DND-41 (cell line): Measurements from ENCODE around the gene PHACTR1.

Experiments
- ATAC-seq: fragments of 200-7000 bp; cut with Tn5 transposase; 3 replicates; pipeline ENCODE4 v1.9.1; 2021; ENCODE audit warnings: low read depth; ENCODE audit not compliant: insufficient read depth
- DNase-seq: peaks from one replicate; pipeline ENCODE4 v3.0.0-alpha.2; 2020
- H2AFZ ChIP-seq: 2 replicates; pipeline ENCODE4 v1.6.0; 2012; ENCODE audit warnings: low read depth, low read length
- H3K27ac ChIP-seq: 2 replicates; pipeline ENCODE4 v1.5.1; 2012; ENCODE audit warnings: low read length, inconsistent platforms
- H3K27me3 ChIP-seq: fragments of 200-600 bp; sonication (generic); 2 replicates; pipeline ENCODE4 v1.6.0; 2012; ENCODE audit warnings: low read length, mild to moderate bottlenecking, inconsistent platforms; ENCODE audit not compliant: insufficient read depth, poor library complexity
- H3K36me3 ChIP-seq: 2 replicates; pipeline ENCODE4 v1.5.1; 2012; ENCODE audit warnings: low read length, inconsistent platforms; ENCODE audit not compliant: insufficient read depth
- H3K4me1 ChIP-seq: 2 replicates; pipeline ENCODE4 v1.5.1; 2012; ENCODE audit warnings: mild to moderate bottlenecking, low read length; ENCODE audit not compliant: insufficient read depth
- H3K4me2 ChIP-seq: 2 replicates; pipeline ENCODE4 v1.6.0; 2012; ENCODE audit warnings: mild to moderate bottlenecking, moderate library complexity, low read length, inconsistent platforms; ENCODE audit not compliant: insufficient read depth
- H3K4me3 ChIP-seq, 2 experiments: fragments of 200-600 bp in 1 of 2; shearing (Covaris generic) in 1 of 2; 2 replicates each; pipeline ENCODE4 v1.5.1; 2012 to 2016; ENCODE audit warnings: inconsistent platforms in 2 of 2, low read length in 2 of 2, mild to moderate bottlenecking in 2 of 2, low read depth in 1 of 2, moderate library complexity in 1 of 2
- H3K79me2 ChIP-seq: 2 replicates; pipeline ENCODE4 v1.6.0; 2012; ENCODE audit warnings: low read length, inconsistent platforms; ENCODE audit not compliant: insufficient read depth
- H3K9ac ChIP-seq: 2 replicates; pipeline ENCODE4 v1.6.0; 2012; ENCODE audit warnings: low read depth, mild to moderate bottlenecking, inconsistent platforms, low read length, moderate library complexity
- H3K9me3 ChIP-seq: 2 replicates; pipeline ENCODE4 v1.5.1; 2012; ENCODE audit warnings: low read length, moderate library complexity, mild to moderate bottlenecking, inconsistent platforms; ENCODE audit not compliant: insufficient read depth, severe bottlenecking
- H4K20me1 ChIP-seq: 2 replicates; pipeline ENCODE4 v1.6.0; 2012; ENCODE audit warnings: low read length; ENCODE audit not compliant: insufficient read depth
- CTCF ChIP-seq: IDR thresholded peaks from 2 replicates; pipeline ENCODE4 v1.5.1; 2012; ENCODE audit warnings: borderline replicate concordance, low read length, moderate library complexity, mild to moderate bottlenecking; ENCODE audit not compliant: poor library complexity, severe bottlenecking; ENCODE audit errors: extremely low read depth
- EZH2 ChIP-seq: IDR thresholded peaks from 3 replicates; pipeline ENCODE4 v1.6.1; 2012; ENCODE audit warnings: borderline replicate concordance, low read depth, mild to moderate bottlenecking, moderate library complexity, low read length, inconsistent platforms; ENCODE audit not compliant: severe bottlenecking

Gene PHACTR1

GRCh38 chr6:13035606-13036005 lies 319.0 kb downstream of the PHACTR1 start:
- Histone ChIP-seq H3K4me3 (no peak overlapping the region), H3K4me2 (no peak overlapping the region), H4K20me1 (no peaks in the 10 kb centered on the region), H3K4me1 (no peaks in the 10 kb centered on the region), H3K27me3 (no peaks in the 10 kb centered on the region), H2AFZ (no peak overlapping the region), H3K79me2 (no peaks in the 10 kb centered on the region), H3K27ac (no peak overlapping the region), H3K9ac (no peak overlapping the region), H3K9me3 (no peaks in the 10 kb centered on the region), H3K36me3 (no peaks in the 10 kb centered on the region)
- no peak for ATAC-seq
- TF ChIP-seq EZH2 (no peak), CTCF (no peak)
- DNase-seq = no peak

- ATAC-seq = no peak
Measured at GRCh38 chr6:13038315-13038714, 321.7 kb downstream of the PHACTR1 start.

GRCh38 chr6:13038741-13039190 lies 322.2 kb downstream of the PHACTR1 start:
- no peak overlapping the region for H3K9ac ChIP-seq
- H3K4me3 ChIP-seq = no peak overlapping the region
- no peaks in the 10 kb centered on the region for H3K4me1 ChIP-seq
- no peaks in the 10 kb centered on the region for H4K20me1 ChIP-seq
- DNase-seq (no peak), ATAC-seq (no peak)
- no peak overlapping the region for H3K4me2 ChIP-seq
- H3K27me3 ChIP-seq = no peaks in the 10 kb centered on the region
- no peaks in the 10 kb centered on the region for H3K9me3 ChIP-seq
- no peaks in the 10 kb centered on the region for H3K79me2 ChIP-seq
- TF ChIP-seq CTCF (no peak), EZH2 (no peak)
- no peak overlapping the region for H3K27ac ChIP-seq
- no peaks in the 10 kb centered on the region for H3K36me3 ChIP-seq
- H2AFZ ChIP-seq = no peak overlapping the region

More at GRCh38 chr6:13038315-13038714, 321.7 kb downstream of the PHACTR1 start:
- Histone ChIP-seq H3K4me3 (no peak overlapping the region), H3K9me3 (no peaks in the 10 kb centered on the region), H3K4me1 (no peaks in the 10 kb centered on the region), H4K20me1 (no peaks in the 10 kb centered on the region), H2AFZ (no peak overlapping the region), H3K4me2 (no peak overlapping the region), H3K36me3 (no peaks in the 10 kb centered on the region), H3K79me2 (no peaks in the 10 kb centered on the region), H3K27me3 (no peaks in the 10 kb centered on the region), H3K27ac (no peak overlapping the region), H3K9ac (no peak overlapping the region)
- DNase-seq = no peak
- TF ChIP-seq CTCF (no peak), EZH2 (no peak)

- no peak for ATAC-seq
- Histone ChIP-seq H3K4me2 (no peak overlapping the region), H3K79me2 (no peaks in the 10 kb centered on the region), H2AFZ (no peak overlapping the region), H3K27ac (no peak overlapping the region), H3K4me1 (no peaks in the 10 kb centered on the region), H3K9me3 (no peaks in the 10 kb centered on the region), H3K36me3 (no peaks in the 10 kb centered on the region), H3K4me3 (no peak overlapping the region), H3K9ac (no peak overlapping the region), H3K27me3 (no peaks in the 10 kb centered on the region), H4K20me1 (no peaks in the 10 kb centered on the region)
- DNase-seq = no peak
- TF ChIP-seq EZH2 (no peak), CTCF (no peak)
Measured at GRCh38 chr6:13044390-13044789, 327.8 kb downstream of the PHACTR1 start.
